Panc1 (cell line): ENCODE measurements around the gene NFATC1. TPM values are rescaled to one million over a fixed set of nuclear protein-coding genes. Genes with fewer than 3 reads are reported as not detected.

Source experiments
- ATAC-seq: fragments of 200-7000 bp; cut with Tn5 transposase; 2 replicates; pipeline ENCODE4 v1.9.1; 2020; ENCODE audit warnings: mild to moderate bottlenecking, moderate library complexity
- BruUV-seq: library from RNA; stranded (reverse); fragments of 400-500 nt; replicated peaks from 2 replicates; lab custom pipeline; 2021; lab: Mats Ljungman, UMichigan
- CTCF ChIA-PET: fragments of 300-600 bp; sonication (Branson Sonifier 250); formaldehyde crosslinking; loops from one replicate; lab custom pipeline; 2022; ENCODE audit warnings: antibody characterized with exemption; lab: Charles Lee
- POLR2A ChIA-PET: fragments of 300-600 bp; sonication (Branson Sonifier 250); formaldehyde crosslinking; loops from one replicate; lab custom pipeline; 2022; ENCODE audit warnings: antibody characterized with exemption; lab: Charles Lee
- DNase-seq: peaks from one replicate; pipeline ENCODE4 v3.0.0-alpha.2; 2010; ENCODE audit warnings: low read depth, low spot score
- H3K27ac ChIP-seq: 2 replicates; pipeline ENCODE4 v1.5.1; 2011; ENCODE audit warnings: mild to moderate bottlenecking, low read length, inconsistent platforms
- H3K27me3 ChIP-seq: fragments of 200-500 bp; sonication (Bioruptor generic); 2 replicates; pipeline ENCODE4 v1.6.0; 2014; ENCODE audit warnings: low read length, inconsistent platforms; ENCODE audit not compliant: control insufficient read depth, insufficient read depth
- H3K36me3 ChIP-seq: fragments of 200-500 bp; sonication (Bioruptor generic); 2 replicates; pipeline ENCODE4 v1.5.1; 2014; ENCODE audit warnings: inconsistent platforms, mild to moderate bottlenecking, low read length, moderate library complexity; ENCODE audit not compliant: control insufficient read depth, insufficient read depth
- H3K4me1 ChIP-seq: 2 replicates; pipeline ENCODE4 v1.5.1; 2011; ENCODE audit warnings: inconsistent platforms, mild to moderate bottlenecking, low read length, moderate library complexity; ENCODE audit not compliant: control insufficient read depth, insufficient read depth
- H3K4me3 ChIP-seq, 2 experiments: 2 replicates each; pipeline ENCODE4 v1.5.1; 2011 to 2012; ENCODE audit warnings: low read depth in 2 of 2, low read length in 2 of 2, mild to moderate bottlenecking in 2 of 2, inconsistent platforms in 1 of 2, moderate library complexity in 1 of 2
- H3K9me3 ChIP-seq: fragments of 200-500 bp; sonication (Bioruptor generic); 2 replicates; pipeline ENCODE4 v1.5.1; 2014; ENCODE audit warnings: low read depth, mild to moderate bottlenecking, inconsistent platforms, low read length, moderate library complexity; ENCODE audit not compliant: control insufficient read depth, insufficient read depth
- CTCF ChIP-seq: fragments of 450-650 bp; IDR thresholded peaks from 2 replicates; pipeline ENCODE4 v1.5.1; 2017; ENCODE audit warnings: mild to moderate bottlenecking
- POLR2AphosphoS5 ChIP-seq: IDR thresholded peaks from 2 replicates; pipeline ENCODE4 v1.6.1; 2012; ENCODE audit warnings: mild to moderate bottlenecking, low read depth, low read length, moderate library complexity
- REST ChIP-seq, 2 experiments: IDR thresholded peaks; 2 replicates each; pipeline ENCODE4 v1.6.1; 2011 to 2012; ENCODE audit warnings: low read depth in 2 of 2, control low read depth in 1 of 2, low read length in 1 of 2, mild to moderate bottlenecking in 1 of 2, moderate library complexity in 1 of 2; ENCODE audit not compliant: insufficient read depth in 1 of 2
- SIN3A ChIP-seq: IDR thresholded peaks from 2 replicates; pipeline ENCODE4 v1.6.1; 2012; ENCODE audit warnings: low read depth, mild to moderate bottlenecking, low read length, moderate library complexity, borderline replicate concordance; ENCODE audit not compliant: insufficient read depth
- TCF7L2 ChIP-seq: IDR thresholded peaks from 2 replicates; pipeline ENCODE4 v1.6.1; 2011; ENCODE audit warnings: mild to moderate bottlenecking, low read depth, low read length, inconsistent platforms
- in situ Hi-C: cut with HindIII; loops from 2 replicates; pipeline ENCODE4 v1.10.0; 2016; ENCODE audit warnings: low sequenced_read_pairs, low pct_unique_long_range_greater_than_20kb
- intact Hi-C: fragments of 100-400 bp; cut with micrococcal nuclease; formaldehyde crosslinking; loops from one replicate; pipeline ENCODE4 v1.10.0; 2022; ENCODE audit not compliant: unreplicated experiment
- total RNA-seq: library from RNA; stranded (reverse); gene quantifications from one replicate; pipeline ENCODE4 v1.2.1, GENCODE V29; 2021; ENCODE audit not compliant: unreplicated experiment

NFATC1 gene
- total RNA-seq, 1 experiment from 2014 or later: 30.8 TPM

GRCh38 chr18:79534356-79534755, 138.6 kb downstream of the NFATC1 start:
- ChIA-PET POLR2A (interaction anchor here (0.5 kb wide), 1 partner anchor 116 kb away, joined by 7 read pairs; no protein-coding TSS in a partner anchor), CTCF (no interaction called here)
- no peaks in the 10 kb centered on the region for H3K36me3 ChIP-seq
- intact Hi-C loops (no loop called here), in situ Hi-C loops (no loop called here)
- DNase-seq: no peak
- no peak overlapping the region for H3K27ac ChIP-seq
- no TSS peak for BruUV-seq
- no peaks in the 10 kb centered on the region for H3K9me3 ChIP-seq
- no peaks in the 10 kb centered on the region for H3K4me1 ChIP-seq
- no peak overlapping the region for H3K4me3 ChIP-seq
- TF ChIP-seq TCF7L2 (no peak), REST (IDR thresholded peaks at IDR 0.05; ENCODE audit: insufficient read depth in 1 of 2, low read depth in 2 of 2, low read length in 1 of 2) (no peak), CTCF (no peak), SIN3A (no peak), POLR2AphosphoS5 (no peak)
- H3K27me3 ChIP-seq: peaks cover 21% of the 10 kb centered on the region
- ATAC-seq: no peak

GRCh38 chr18:79537758-79538157, 142.0 kb downstream of the NFATC1 start:
- H3K27me3 ChIP-seq: peaks cover 23% of the 10 kb centered on the region
- ChIA-PET CTCF (no interaction called here), POLR2A (interaction anchor here (0.6 kb wide), 1 partner anchor 246 kb away, joined by 5 read pairs; no protein-coding TSS in a partner anchor)
- H3K4me3 ChIP-seq: no peak overlapping the region
- no peak overlapping the region for H3K27ac ChIP-seq
- in situ Hi-C loops (no loop called here), intact Hi-C loops (no loop called here)
- BruUV-seq: no TSS peak
- no peaks in the 10 kb centered on the region for H3K9me3 ChIP-seq
- H3K4me1 ChIP-seq: no peaks in the 10 kb centered on the region
- H3K36me3 ChIP-seq: no peaks in the 10 kb centered on the region
- no peak for ATAC-seq
- TF ChIP-seq CTCF (no peak), REST (IDR thresholded peaks at IDR 0.05; ENCODE audit: insufficient read depth in 1 of 2, low read depth in 2 of 2, low read length in 1 of 2) (no peak), SIN3A (no peak), TCF7L2 (no peak), POLR2AphosphoS5 (no peak)
- no peak for DNase-seq
